GM12878 (cell line): ENCODE data around the gene COMMD1. TPM values are rescaled to one million over a fixed set of nuclear protein-coding genes. Genes with fewer than 3 reads are reported as not detected.

ENCODE experiments used
- ATAC-seq: fragments of 200-7000 bp; cut with Tn5 transposase; 3 replicates; pipeline ENCODE4 v1.9.1; 2020; ENCODE audit warnings: mild to moderate bottlenecking, moderate library complexity
- BruUV-seq: library from RNA; stranded (reverse); fragments of 400-500 nt; replicated peaks from 2 replicates; lab custom pipeline; 2021; lab: Mats Ljungman, UMichigan
- CTCF ChIA-PET: fragments of 300-600 bp; sonication (Branson Sonifier 250); formaldehyde crosslinking; extraction: SDS; loops from one replicate; lab custom pipeline; 2021; ENCODE audit warnings: inconsistent platforms; lab: Yijun Ruan, JAX
- POLR2A ChIA-PET: fragments of 350-600 bp; formaldehyde crosslinking; extraction: SDS; loops from one replicate; lab custom pipeline; 2021; ENCODE audit warnings: inconsistent platforms; lab: Charles Lee
- RAD21 ChIA-PET: fragments of 300-600 bp; sonication (Branson Sonifier 250); formaldehyde crosslinking; loops from one replicate; lab custom pipeline; 2023; ENCODE audit warnings: antibody characterized with exemption; ENCODE audit not compliant: unreplicated experiment; lab: Charles Lee
- SMC1A ChIA-PET: fragments of 300-600 bp; sonication (Branson Sonifier 250); formaldehyde crosslinking; loops from one replicate; lab custom pipeline; 2023; ENCODE audit not compliant: unreplicated experiment, uncharacterized antibody; lab: Charles Lee
- DNase-seq: peaks from one replicate; pipeline ENCODE4 v3.0.0-alpha.2; 2011; ENCODE audit warnings: low read depth, low spot score
- FAIRE-seq: peaks from 3 replicates; lab custom pipeline; 2011; peaks lifted over from hg19 to GRCh38; lab: Jason Lieb, UNC
- H2AFZ ChIP-seq: 2 replicates; pipeline ENCODE4 v1.6.0; 2011; ENCODE audit warnings: low read depth, low read length, control low read depth; ENCODE audit not compliant: control insufficient read depth
- H3K27ac ChIP-seq: 2 replicates; pipeline ENCODE4 v1.5.1; 2011; ENCODE audit warnings: control low read depth; ENCODE audit not compliant: control insufficient read depth, insufficient read depth
- H3K27me3 ChIP-seq, 2 experiments: replicated peaks in 1 of 2; 2 replicates each; pipeline versions ENCODE4 v1.6.0 to v1.6.1; 2011; ENCODE audit warnings: low read length in 1 of 2; ENCODE audit not compliant: control insufficient read depth in 2 of 2, insufficient read depth in 2 of 2
- H3K36me3 ChIP-seq, 2 experiments: 2 replicates each; pipeline ENCODE4 v1.5.1; 2011; ENCODE audit warnings: low read length in 1 of 2; ENCODE audit not compliant: control insufficient read depth in 2 of 2, insufficient read depth in 2 of 2
- H3K4me1 ChIP-seq: 2 replicates; pipeline ENCODE4 v1.6.1; 2011; ENCODE audit warnings: mild to moderate bottlenecking, low read length, moderate library complexity, mixed read lengths; ENCODE audit not compliant: control insufficient read depth, insufficient read depth
- H3K4me2 ChIP-seq: 2 replicates; pipeline ENCODE4 v1.6.0; 2011; ENCODE audit warnings: control low read depth; ENCODE audit not compliant: control insufficient read depth, insufficient read depth
- H3K4me3 ChIP-seq: fragments of 200-600 bp; sonication (generic); 2 replicates; pipeline ENCODE4 v1.5.1; 2016
- H3K79me2 ChIP-seq: 2 replicates; pipeline ENCODE4 v1.6.0; 2011; ENCODE audit warnings: low read length; ENCODE audit not compliant: control insufficient read depth, insufficient read depth
- H3K9ac ChIP-seq: 2 replicates; pipeline ENCODE4 v1.8.0; 2011; ENCODE audit warnings: low read length, control low read depth, mixed read lengths; ENCODE audit not compliant: control insufficient read depth, insufficient read depth
- H3K9me3 ChIP-seq: replicated peaks from 3 replicates; pipeline ENCODE4 v1.5.1; 2011; ENCODE audit warnings: mild to moderate bottlenecking, low read length; ENCODE audit not compliant: control insufficient read depth, insufficient read depth
- H4K20me1 ChIP-seq: 2 replicates; pipeline ENCODE4 v1.6.0; 2011; ENCODE audit not compliant: control insufficient read depth, insufficient read depth
- GABPA ChIP-seq: IDR thresholded peaks from 2 replicates; pipeline ENCODE4 v1.6.1; 2014; ENCODE audit warnings: antibody characterized with exemption, low read depth, mild to moderate bottlenecking, inconsistent platforms
- JUNB ChIP-seq: IDR thresholded peaks from 2 replicates; pipeline ENCODE4 v1.6.1; 2016; ENCODE audit warnings: antibody characterized with exemption, mild to moderate bottlenecking
- MEF2A ChIP-seq: IDR thresholded peaks from 2 replicates; pipeline ENCODE4 v1.6.1; 2011; ENCODE audit warnings: low read depth, mild to moderate bottlenecking, low read length, moderate library complexity; ENCODE audit not compliant: insufficient read depth
- MEF2B ChIP-seq: fragments of 450-650 bp; IDR thresholded peaks from 2 replicates; pipeline ENCODE4 v1.6.1; 2018; ENCODE audit warnings: mild to moderate bottlenecking, moderate library complexity; ENCODE audit not compliant: partially characterized antibody, poor library complexity, severe bottlenecking
- MTA2 ChIP-seq: fragments of 450-650 bp; IDR thresholded peaks from 2 replicates; pipeline ENCODE4 v1.6.1; 2016; ENCODE audit warnings: low read depth, mild to moderate bottlenecking, moderate library complexity
- NFIC ChIP-seq: IDR thresholded peaks from 2 replicates; pipeline ENCODE4 v1.6.1; 2012; ENCODE audit warnings: low read depth, mild to moderate bottlenecking, inconsistent platforms, low read length, moderate library complexity
- NR2C1 ChIP-seq: fragments of 450-650 bp; IDR thresholded peaks from 2 replicates; pipeline ENCODE4 v1.6.1; 2017; ENCODE audit warnings: antibody characterized with exemption, mild to moderate bottlenecking, moderate library complexity
- PAX5 ChIP-seq: IDR thresholded peaks from 2 replicates; pipeline ENCODE4 v1.6.1; 2011; ENCODE audit warnings: low read depth, low read length, borderline replicate concordance
- PML ChIP-seq: IDR thresholded peaks from 2 replicates; pipeline ENCODE4 v1.6.1; 2012; ENCODE audit warnings: low read length, inconsistent platforms
- RELA ChIP-seq: fragments of 450-650 bp; IDR thresholded peaks from 2 replicates; pipeline ENCODE4 v1.8.0; 2014; ENCODE audit warnings: borderline replicate concordance; ENCODE audit not compliant: partially characterized antibody
- SREBF1 ChIP-seq: IDR thresholded peaks from 2 replicates; pipeline ENCODE4 v1.6.1; 2012; ENCODE audit warnings: mild to moderate bottlenecking, low read length
- STAT3 ChIP-seq: IDR thresholded peaks from 2 replicates; pipeline ENCODE4 v1.6.1; 2011; ENCODE audit warnings: low read depth, low read length, improper control_type of control experiment
- TCF12 ChIP-seq: IDR thresholded peaks from 2 replicates; pipeline ENCODE4 v1.6.1; 2011; ENCODE audit warnings: low read depth, mild to moderate bottlenecking, low read length
- YY1 ChIP-seq: IDR thresholded peaks from 2 replicates; pipeline ENCODE4 v1.6.1; 2011; ENCODE audit warnings: low read depth, mild to moderate bottlenecking, low read length
- WGBS: methylation state at CpG from one replicate; pipeline ENCODE4 v1.1.6; 2016; ENCODE audit warnings: low lambda C conversion rate; ENCODE audit not compliant: insufficient replicate concordance, insufficient coverage; ENCODE audit errors: missing lambda C conversion rate; 5-methylcytosine and 5-hydroxymethylcytosine counted together
- in situ Hi-C: fragments of 300-500 bp; cut with MboI; formaldehyde crosslinking; loops from 9 replicates; pipeline ENCODE4 v1.14.3; 2018; ENCODE audit warnings: mixed read lengths
- intact Hi-C: fragments of 100-400 bp; cut with micrococcal nuclease; formaldehyde crosslinking; loops from one replicate; pipeline ENCODE4 v1.14.2; 2022; ENCODE audit not compliant: unreplicated experiment
- polyA plus RNA-seq, 11 experiments: library from polyadenylated mRNA; depleted of rRNA in 4 of 11; unstranded in 6 of 11; stranded (reverse) in 5 of 11; fragments of >200 nt; fragmentation: Nextera tagmentation in 4 of 11; fragmentation: Illumina TruSeq in 1 of 11; extraction: Ambion mirVana in 4 of 11; extraction: Trizol in 1 of 11; gene quantifications; 1 replicate in 1 of 11; 2 replicates in 10 of 11; pipeline versions ENCODE4 v1.2.1 to v1.2.3, GENCODE V29; 2011 to 2016; ENCODE audit warnings: inconsistent platforms in 2 of 11, missing spikeins in 2 of 11, low read depth in 1 of 11
- total RNA-seq, 4 experiments: library from RNA; depleted of rRNA in 3 of 4; stranded (reverse); fragments of >200 nt in 3 of 4; fragmentation: Illumina TruSeq in 1 of 4; extraction: Trizol in 1 of 4; gene quantifications; 2 replicates each; pipeline versions ENCODE4 v1.2.1 to v1.2.3, GENCODE V29; 2013 to 2021
- TF ChIP-seq, protein P1 (sequence below): IDR thresholded peaks from 2 replicates; pipeline ENCODE4 v1.6.1; 2011; ENCODE audit warnings: low read depth, low read length, improper control_type of control experiment, borderline replicate concordance

COMMD1 gene
- total and polyA plus RNA-seq, 10 of the 15 experiments (the other 5 are each of a cell fraction or from before 2014, with no cell fraction given), result 39.7 to 210 (median 53.7) TPM

GRCh38 chr2:62074233-62074632 is 168.8 kb downstream of the COMMD1 start:
- TF ChIP-seq JUNB (no peak), MEF2B (peak; percentile 16)
- TF ChIP-seq, all 136 proteins: peak for 1
- FAIRE-seq (no peak), ATAC-seq (peak; percentile 15; the same call in 1 of the 3 replicates), DNase-seq (no peak)
- Histone ChIP-seq H4K20me1 (no peaks in the 10 kb centered on the region), H3K4me3 (no peak overlapping the region), H3K36me3 (peaks cover 0 to 5% of the 10 kb centered on the region in 2 experiments; a peak in 2 of 4 replicates), H3K27ac (no peak overlapping the region), H2AFZ (no peak overlapping the region), H3K4me1 (no peaks in the 10 kb centered on the region), H3K9ac (no peak overlapping the region), H3K4me2 (no peak overlapping the region), H3K9me3 (peaks cover 10% of the 10 kb centered on the region; the same call in 2 of the 3 replicates), H3K27me3 (no peaks in the 10 kb centered on the region), H3K79me2 (no peaks in the 10 kb centered on the region)
- SMC1A ChIA-PET, result interaction anchor here (0.8 to 2.2 kb wide), 8 partner anchors 9 to 336 kb away, joined by 3 to 9 read pairs (median 4); no protein-coding TSS in a partner anchor
- CTCF ChIA-PET, result interaction anchor here (0.7 to 2.5 kb wide), 2 partner anchors 26 to 74 kb away, joined by 3 to 5 read pairs; no protein-coding TSS in a partner anchor
- WGBS, result 25% methylated on average over 2 of the region's 2 CpGs
- BruUV-seq, result no TSS peak
- RAD21 ChIA-PET, result interaction anchor here (0.6 kb wide), 1 partner anchor 40 kb away, joined by 3 read pairs; no protein-coding TSS in a partner anchor
- POLR2A ChIA-PET, result interaction anchor here (0.6 to 1.5 kb wide), 7 partner anchors 10 to 1050 kb away, joined by 3 to 6 read pairs (median 4); no protein-coding TSS in a partner anchor
- in situ Hi-C loops, result no loop called here
- intact Hi-C loops, result no loop called here

DNA sequence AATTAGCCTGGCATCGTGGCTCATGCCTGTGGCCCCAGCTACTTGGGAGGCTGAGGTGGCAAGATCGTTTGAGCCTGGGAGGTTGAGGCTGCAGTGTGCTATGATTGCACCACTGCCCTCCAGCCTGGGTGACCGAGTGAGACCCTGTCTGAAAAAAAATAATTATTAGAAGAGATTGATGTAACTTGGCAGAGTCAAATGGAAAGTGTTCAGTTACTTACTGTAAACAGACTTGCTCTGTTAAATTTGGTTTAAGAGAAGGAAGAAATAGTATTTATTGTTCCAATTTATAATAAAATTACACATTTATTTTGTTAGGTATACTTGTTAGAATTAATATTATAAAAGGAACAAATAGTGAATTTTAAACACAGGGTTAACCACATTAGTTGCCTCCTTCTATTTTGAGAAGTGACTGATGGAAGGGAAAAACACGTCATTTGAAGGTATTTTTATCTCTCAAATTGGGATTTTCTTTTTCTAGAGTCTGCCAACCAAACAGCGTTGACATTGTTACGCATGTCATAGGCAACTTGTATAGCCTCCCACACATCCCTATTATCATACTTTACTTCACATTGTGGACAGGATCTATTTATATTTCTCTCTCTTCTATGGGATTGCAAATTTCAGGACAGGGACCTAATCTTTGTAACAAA is 171.6 kb downstream of the COMMD1 start:
- DNase-seq (no peak), FAIRE-seq (no peak), ATAC-seq (peak; percentile 73)
- no peak overlapping the region for H3K9ac ChIP-seq
- peaks cover 10% of the 10 kb centered on the region; the same call in 2 of the 3 replicates for H3K9me3 ChIP-seq
- H3K27ac ChIP-seq, result no peak overlapping the region
- H3K4me1 ChIP-seq, result no peaks in the 10 kb centered on the region
- no peak overlapping the region for H2AFZ ChIP-seq
- no peaks in the 10 kb centered on the region for H3K27me3 ChIP-seq
- H3K4me3 ChIP-seq, result no peak overlapping the region
- ChIA-PET CTCF (no interaction called here), POLR2A (interaction anchor here (1.3 kb wide), 1 partner anchor 25 kb away, joined by 3 read pairs; no protein-coding TSS in a partner anchor), RAD21 (no interaction called here), SMC1A (interaction anchor here (0.7 to 1.5 kb wide), 5 partner anchors 13 to 52 kb away, joined by 3 read pairs; no protein-coding TSS in a partner anchor)
- H4K20me1 ChIP-seq, result no peaks in the 10 kb centered on the region
- H3K36me3 ChIP-seq, result peaks cover 0 to 5% of the 10 kb centered on the region in 2 experiments; a peak in 2 of 4 replicates
- BruUV-seq, result no TSS peak
- in situ Hi-C loops, result no loop called here
- intact Hi-C loops, result no loop called here
- no peak overlapping the region for H3K4me2 ChIP-seq
- no peaks in the 10 kb centered on the region for H3K79me2 ChIP-seq
- WGBS, result 46% methylated on average over 6 of the region's 6 CpGs
- TF ChIP-seq STAT3 (no peak), RELA (no peak), YY1 (no peak), NR2C1 (no peak), SREBF1 (no peak), PML (no peak), MEF2B (peak; percentile 75), GABPA (no peak), MTA2 (peak; percentile 62), NFIC (peak; percentile 67; the same call in 1 of the 2 replicates), MEF2A (0 out of 2 replicates have a peak, but pooled peaks have one; percentile 49), TCF12 (no peak), PAX5 (no peak)
- TF ChIP-seq, protein P1, sequence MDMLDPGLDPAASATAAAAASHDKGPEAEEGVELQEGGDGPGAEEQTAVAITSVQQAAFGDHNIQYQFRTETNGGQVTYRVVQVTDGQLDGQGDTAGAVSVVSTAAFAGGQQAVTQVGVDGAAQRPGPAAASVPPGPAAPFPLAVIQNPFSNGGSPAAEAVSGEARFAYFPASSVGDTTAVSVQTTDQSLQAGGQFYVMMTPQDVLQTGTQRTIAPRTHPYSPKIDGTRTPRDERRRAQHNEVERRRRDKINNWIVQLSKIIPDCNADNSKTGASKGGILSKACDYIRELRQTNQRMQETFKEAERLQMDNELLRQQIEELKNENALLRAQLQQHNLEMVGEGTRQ, result no peak
